ENCODE results near the gene LMLN. TPM values are rescaled to one million over a fixed set of nuclear protein-coding genes. Genes with fewer than 3 reads are reported as not detected.

The LMLN gene
- total RNA-seq, 4 donors from 2014 or later, result 9.8 to 12.5 (median 10.9) TPM

DNA sequence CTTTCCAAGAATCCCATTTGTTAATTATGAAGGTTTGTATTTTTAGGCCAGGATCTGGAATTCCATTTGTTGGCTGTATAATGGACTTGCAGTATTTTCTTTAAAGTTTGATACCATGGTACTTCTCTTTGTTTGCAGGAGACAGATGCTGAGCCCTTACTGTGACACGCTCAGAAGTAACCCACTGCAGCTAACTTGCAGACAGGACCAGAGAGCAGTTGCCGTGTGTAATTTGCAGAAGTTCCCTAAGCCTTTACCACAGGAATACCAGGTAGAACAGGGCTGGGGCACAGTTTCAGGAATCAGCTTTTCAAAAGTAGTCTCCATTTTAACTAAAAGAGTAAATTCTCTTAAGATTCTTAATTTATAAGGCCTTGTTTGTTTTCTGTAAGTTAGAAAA, 59.1 kb downstream of the LMLN start:
- no peak for TF ChIP-seq POLR2A (IDR thresholded peaks at IDR 0.05)
- TF ChIP-seq, protein P1, sequence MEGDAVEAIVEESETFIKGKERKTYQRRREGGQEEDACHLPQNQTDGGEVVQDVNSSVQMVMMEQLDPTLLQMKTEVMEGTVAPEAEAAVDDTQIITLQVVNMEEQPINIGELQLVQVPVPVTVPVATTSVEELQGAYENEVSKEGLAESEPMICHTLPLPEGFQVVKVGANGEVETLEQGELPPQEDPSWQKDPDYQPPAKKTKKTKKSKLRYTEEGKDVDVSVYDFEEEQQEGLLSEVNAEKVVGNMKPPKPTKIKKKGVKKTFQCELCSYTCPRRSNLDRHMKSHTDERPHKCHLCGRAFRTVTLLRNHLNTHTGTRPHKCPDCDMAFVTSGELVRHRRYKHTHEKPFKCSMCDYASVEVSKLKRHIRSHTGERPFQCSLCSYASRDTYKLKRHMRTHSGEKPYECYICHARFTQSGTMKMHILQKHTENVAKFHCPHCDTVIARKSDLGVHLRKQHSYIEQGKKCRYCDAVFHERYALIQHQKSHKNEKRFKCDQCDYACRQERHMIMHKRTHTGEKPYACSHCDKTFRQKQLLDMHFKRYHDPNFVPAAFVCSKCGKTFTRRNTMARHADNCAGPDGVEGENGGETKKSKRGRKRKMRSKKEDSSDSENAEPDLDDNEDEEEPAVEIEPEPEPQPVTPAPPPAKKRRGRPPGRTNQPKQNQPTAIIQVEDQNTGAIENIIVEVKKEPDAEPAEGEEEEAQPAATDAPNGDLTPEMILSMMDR (IDR thresholded peaks at IDR 0.05), result no peak
- intact Hi-C loops (cut with DNase I), result no loop called here

DNA sequence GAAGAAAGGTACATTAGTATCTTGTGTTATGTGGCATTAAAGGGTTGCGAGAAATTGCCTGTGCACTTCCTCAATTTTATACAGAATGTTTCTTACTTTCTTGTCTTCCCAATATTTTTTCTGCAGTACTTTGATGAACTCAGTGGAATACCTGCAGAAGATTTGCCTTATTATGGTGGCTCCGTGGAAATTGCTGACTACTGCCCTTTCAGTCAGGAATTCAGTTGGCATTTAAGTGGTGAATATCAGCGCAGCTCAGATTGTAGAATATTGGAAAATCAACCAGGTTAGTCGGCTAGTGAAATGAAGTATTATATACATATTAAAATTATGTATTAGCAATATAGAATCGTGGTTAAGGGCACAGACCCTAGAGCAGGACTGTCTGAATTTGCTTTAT, 61.3 kb downstream of the LMLN start:
- no peak for DNase-seq
- Histone ChIP-seq H3K9me3 (no peaks in the 10 kb centered on the region), H3K27ac (no peak overlapping the region), H3K27me3 (no peaks in the 10 kb centered on the region), H3K4me3 (replicated peaks in 1 of 3) (no peak overlapping the region), H3K36me3 (peaks cover 8% of the 10 kb centered on the region in 2 donors), H3K4me1 (no peaks in the 10 kb centered on the region)
- intact Hi-C loops (cut with DNase I), result no loop called here
- WGBS, 2 donors, result 94 to 97% methylated on average over 5 of the region's 5 CpGs
- TF ChIP-seq POLR2A (IDR thresholded peaks at IDR 0.05), result no peak
- TF ChIP-seq, protein P1 (IDR thresholded peaks at IDR 0.05), result no peak

More for the DNA sequence above, 59.1 kb downstream of the LMLN start:
- Histone ChIP-seq H3K9me3 (no peaks in the 10 kb centered on the region), H3K36me3 (peaks cover 5 to 8% of the 10 kb centered on the region in 2 donors), H3K4me3 (replicated peaks in 1 of 3) (no peak overlapping the region), H3K27ac (no peak overlapping the region), H3K27me3 (no peaks in the 10 kb centered on the region), H3K4me1 (no peaks in the 10 kb centered on the region)
- DNase-seq, result no peak
- 85 to 92% methylated on average over 2 of the region's 2 CpGs for WGBS, 2 donors

DNA sequence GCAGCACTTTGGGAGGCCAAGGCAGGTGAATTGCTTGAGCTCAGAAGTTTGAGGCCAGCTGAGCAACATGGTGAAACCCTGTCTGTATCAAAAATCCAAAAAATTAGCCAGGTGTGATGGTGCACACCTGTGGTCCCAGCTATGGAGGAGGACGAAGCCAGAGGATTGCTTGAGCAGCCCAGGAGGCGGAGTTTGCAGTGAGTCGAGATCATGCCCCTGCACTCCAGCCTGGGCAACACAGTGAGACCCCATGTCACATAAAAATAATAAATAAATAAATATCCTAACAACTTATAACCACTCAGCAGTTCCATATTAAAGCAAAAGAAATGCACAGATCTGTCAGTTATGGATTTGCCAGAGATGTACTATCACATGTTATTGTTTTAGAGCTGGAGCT, 62.6 kb downstream of the LMLN start:
- intact Hi-C loops (cut with DNase I), result no loop called here
- H3K36me3 ChIP-seq, result peaks cover 8% of the 10 kb centered on the region in 2 donors
- H3K27me3 ChIP-seq, result no peaks in the 10 kb centered on the region
- H3K27ac ChIP-seq, result no peak overlapping the region
- H3K4me1 ChIP-seq, result no peaks in the 10 kb centered on the region
- 94 to 98% methylated on average over 3 of the region's 3 CpGs for WGBS, 2 donors
- H3K9me3 ChIP-seq, result no peaks in the 10 kb centered on the region
- H3K4me3 ChIP-seq (replicated peaks in 1 of 3), result no peak overlapping the region
- DNase-seq, result no peak
- TF ChIP-seq, protein P1 (IDR thresholded peaks at IDR 0.05), result no peak
- no peak for TF ChIP-seq POLR2A (IDR thresholded peaks at IDR 0.05)

DNA sequence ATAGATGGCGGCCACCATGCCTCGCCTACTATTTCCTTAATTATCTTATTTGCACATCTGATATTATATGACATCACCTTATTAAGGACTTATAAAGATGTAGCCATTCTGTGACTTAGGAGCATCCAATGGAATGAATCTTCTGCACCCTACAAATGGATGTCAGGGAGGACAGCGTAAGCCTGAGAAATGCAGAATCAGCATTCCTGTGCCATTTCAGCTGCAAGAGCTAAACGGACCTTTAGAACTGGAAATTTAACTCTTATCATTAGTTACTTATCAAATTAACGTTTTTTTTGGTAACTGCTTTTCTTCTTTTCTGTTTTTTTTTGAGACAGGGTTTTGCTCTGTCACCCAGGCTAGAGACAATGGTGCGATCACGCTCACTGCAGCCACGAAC, 65.6 kb downstream of the LMLN start:
- TF ChIP-seq, protein P1 (IDR thresholded peaks at IDR 0.05), result no peak
- TF ChIP-seq POLR2A (IDR thresholded peaks at IDR 0.05), result no peak
- intact Hi-C loops (cut with DNase I), result no loop called here
- Histone ChIP-seq H3K4me3 (replicated peaks in 1 of 3) (no peak overlapping the region), H3K27ac (no peak overlapping the region), H3K9me3 (no peaks in the 10 kb centered on the region), H3K27me3 (no peaks in the 10 kb centered on the region), H3K36me3 (peaks cover 8% of the 10 kb centered on the region in 2 donors), H3K4me1 (no peaks in the 10 kb centered on the region)
- DNase-seq, result no peak
- 93 to 94% methylated on average over 8 of the region's 8 CpGs for WGBS, 2 donors

DNA sequence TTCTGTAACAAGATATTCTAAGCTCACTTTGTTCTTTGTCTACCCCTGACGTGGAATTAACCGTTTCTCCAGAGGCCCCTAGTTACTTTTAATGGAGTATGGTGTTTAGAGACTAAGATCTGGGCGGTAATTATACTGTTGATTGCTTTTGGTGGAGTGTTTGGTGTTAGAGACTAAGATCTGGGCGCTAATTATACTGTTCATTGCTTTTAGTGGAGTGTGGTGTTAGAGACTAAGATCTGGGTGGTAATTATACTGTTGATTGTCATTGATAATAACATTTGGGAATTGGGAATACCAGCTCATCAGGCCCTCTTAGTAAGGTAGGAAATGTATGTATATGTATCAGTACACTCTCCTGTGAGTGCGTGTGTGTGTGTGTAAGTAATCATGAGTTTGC, 66.6 kb downstream of the LMLN start:
- H3K36me3 ChIP-seq, result peaks cover 5 to 8% of the 10 kb centered on the region in 2 donors
- no peak overlapping the region for H3K27ac ChIP-seq
- H3K4me1 ChIP-seq, result no peaks in the 10 kb centered on the region
- H3K4me3 ChIP-seq (replicated peaks in 1 of 3), result no peak overlapping the region
- intact Hi-C loops (cut with DNase I), result no loop called here
- TF ChIP-seq, protein P1 (IDR thresholded peaks at IDR 0.05), result no peak
- TF ChIP-seq POLR2A (IDR thresholded peaks at IDR 0.05), result no peak
- no peak for DNase-seq
- H3K9me3 ChIP-seq, result no peaks in the 10 kb centered on the region
- WGBS, 2 donors, result 94 to 95% methylated on average over 5 of the region's 5 CpGs
- no peaks in the 10 kb centered on the region for H3K27me3 ChIP-seq
